A673 (cell line): Measurements from ENCODE around the gene CNIH1. TPM values are rescaled to one million over a fixed set of nuclear protein-coding genes. Genes with fewer than 3 reads are reported as not detected.
"Not testable (repeated sequence)": the region's sequence is repeated elsewhere in the genome, so short reads cannot be mapped to it uniquely, and the experiment has no call there.

Experiments used
- BruUV-seq: library from RNA; stranded (reverse); fragments of 400-500 nt; replicated peaks from 2 replicates; lab custom pipeline; 2021; lab: Mats Ljungman, UMichigan
- CTCF ChIA-PET: fragments of 300-600 bp; sonication (Branson Sonifier 250); formaldehyde crosslinking; loops from one replicate; lab custom pipeline; 2022; ENCODE audit warnings: antibody characterized with exemption; lab: Charles Lee
- POLR2A ChIA-PET: fragments of 300-600 bp; sonication (Branson Sonifier 250); formaldehyde crosslinking; loops from one replicate; lab custom pipeline; 2022; ENCODE audit warnings: antibody characterized with exemption; ENCODE audit not compliant: low non-redundant PET; lab: Charles Lee
- DNase-seq: peaks from one replicate; pipeline ENCODE4 v3.0.0-alpha.2; 2015; ENCODE audit warnings: low spot score
- H3K27ac ChIP-seq: fragments of 200-600 bp; sonication (generic); 2 replicates; pipeline ENCODE4 v1.5.1; 2016; ENCODE audit warnings: mixed run types, low read depth, mild to moderate bottlenecking, mixed read lengths, antibody characterized with exemption, low read length; ENCODE audit not compliant: poor library complexity, severe bottlenecking
- H3K27me3 ChIP-seq: fragments of 200-600 bp; sonication (generic); replicated peaks from 2 replicates; pipeline ENCODE4 v1.6.1; 2017; ENCODE audit warnings: mixed run types, low read depth, mild to moderate bottlenecking, mixed read lengths, antibody characterized with exemption, low read length; ENCODE audit not compliant: insufficient read depth, poor library complexity
- H3K36me3 ChIP-seq: fragments of 200-600 bp; sonication (generic); 2 replicates; pipeline ENCODE4 v1.6.1; 2016; ENCODE audit warnings: mixed run types, mild to moderate bottlenecking, mixed read lengths, antibody characterized with exemption, low read length; ENCODE audit not compliant: insufficient read depth, poor library complexity, severe bottlenecking
- H3K4me1 ChIP-seq: fragments of 200-600 bp; sonication (generic); 2 replicates; pipeline ENCODE4 v1.6.1; 2017; ENCODE audit warnings: mixed run types, mild to moderate bottlenecking, mixed read lengths, antibody characterized with exemption, low read length; ENCODE audit not compliant: insufficient read depth, poor library complexity, severe bottlenecking
- H3K4me3 ChIP-seq: fragments of 200-600 bp; sonication (generic); 2 replicates; pipeline ENCODE4 v1.5.1; 2016; ENCODE audit warnings: low read depth, mixed run types, mild to moderate bottlenecking, mixed read lengths, low read length; ENCODE audit not compliant: poor library complexity, severe bottlenecking
- H3K9me3 ChIP-seq: fragments of 200-600 bp; sonication (generic); 2 replicates; pipeline ENCODE4 v1.6.1; 2016; ENCODE audit warnings: mixed run types, low read depth, mild to moderate bottlenecking, mixed read lengths, antibody characterized with exemption, low read length; ENCODE audit not compliant: poor library complexity, severe bottlenecking
- EZH2 ChIP-seq: fragments of 200-600 bp; sonication (generic); IDR thresholded peaks from 2 replicates; pipeline ENCODE4 v1.6.1; 2017; ENCODE audit warnings: borderline replicate concordance, low read depth, mild to moderate bottlenecking, mixed read lengths, antibody characterized with exemption, low read length; ENCODE audit not compliant: poor library complexity, severe bottlenecking
- intact Hi-C: fragments of 100-400 bp; cut with micrococcal nuclease; formaldehyde crosslinking; loops from one replicate; pipeline ENCODE4 v1.10.0; 2022; ENCODE audit not compliant: unreplicated experiment
- total RNA-seq: library from RNA; stranded (reverse); gene quantifications from 2 replicates; pipeline ENCODE4 v1.2.3, GENCODE V29; 2021
- TF ChIP-seq, protein P1 (sequence below): fragments of 300-800, 200-600 bp; sonication (generic); conservative IDR thresholded peaks from 2 replicates; pipeline ENCODE4 v1.5.1; 2017; ENCODE audit warnings: low read depth, mild to moderate bottlenecking, antibody characterized with exemption, low read length, moderate library complexity, mixed read lengths

Gene CNIH1
- total RNA-seq, 1 experiment from 2014 or later = 170 TPM

DNA sequence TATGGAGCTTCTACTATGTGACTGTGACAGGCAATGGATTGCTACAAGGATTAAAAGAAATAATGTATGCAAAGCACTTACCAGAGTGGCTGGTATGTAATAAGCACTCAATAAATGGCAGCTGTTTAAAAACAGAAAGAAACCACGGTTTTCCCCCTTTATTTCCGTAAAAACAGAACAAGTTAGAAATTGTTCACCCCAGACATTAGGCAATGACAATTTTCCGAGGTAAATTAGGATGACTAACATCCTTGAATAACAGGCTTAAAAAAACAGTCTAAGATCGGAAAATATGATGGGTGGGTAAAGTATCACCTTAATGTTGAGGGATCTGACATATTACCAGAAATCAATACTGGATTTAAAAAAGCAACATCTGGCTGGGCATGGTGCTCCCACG, 20.9 kb upstream of the CNIH1 start:
- H3K36me3 ChIP-seq = no peaks in the 10 kb centered on the region
- ChIA-PET POLR2A (no interaction called here), CTCF (no interaction called here)
- no peaks in the 10 kb centered on the region for H3K27me3 ChIP-seq
- H3K4me1 ChIP-seq = peaks cover 5% of the 10 kb centered on the region
- intact Hi-C loops = no loop called here
- BruUV-seq = no TSS peak
- peaks cover 9% of the 10 kb centered on the region for H3K9me3 ChIP-seq
- no peak overlapping the region for H3K27ac ChIP-seq
- TF ChIP-seq EZH2 = no peak
- TF ChIP-seq, protein P1, sequence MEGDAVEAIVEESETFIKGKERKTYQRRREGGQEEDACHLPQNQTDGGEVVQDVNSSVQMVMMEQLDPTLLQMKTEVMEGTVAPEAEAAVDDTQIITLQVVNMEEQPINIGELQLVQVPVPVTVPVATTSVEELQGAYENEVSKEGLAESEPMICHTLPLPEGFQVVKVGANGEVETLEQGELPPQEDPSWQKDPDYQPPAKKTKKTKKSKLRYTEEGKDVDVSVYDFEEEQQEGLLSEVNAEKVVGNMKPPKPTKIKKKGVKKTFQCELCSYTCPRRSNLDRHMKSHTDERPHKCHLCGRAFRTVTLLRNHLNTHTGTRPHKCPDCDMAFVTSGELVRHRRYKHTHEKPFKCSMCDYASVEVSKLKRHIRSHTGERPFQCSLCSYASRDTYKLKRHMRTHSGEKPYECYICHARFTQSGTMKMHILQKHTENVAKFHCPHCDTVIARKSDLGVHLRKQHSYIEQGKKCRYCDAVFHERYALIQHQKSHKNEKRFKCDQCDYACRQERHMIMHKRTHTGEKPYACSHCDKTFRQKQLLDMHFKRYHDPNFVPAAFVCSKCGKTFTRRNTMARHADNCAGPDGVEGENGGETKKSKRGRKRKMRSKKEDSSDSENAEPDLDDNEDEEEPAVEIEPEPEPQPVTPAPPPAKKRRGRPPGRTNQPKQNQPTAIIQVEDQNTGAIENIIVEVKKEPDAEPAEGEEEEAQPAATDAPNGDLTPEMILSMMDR = no peak
- peak; percentile 22 for DNase-seq
- H3K4me3 ChIP-seq = no peak overlapping the region

DNA sequence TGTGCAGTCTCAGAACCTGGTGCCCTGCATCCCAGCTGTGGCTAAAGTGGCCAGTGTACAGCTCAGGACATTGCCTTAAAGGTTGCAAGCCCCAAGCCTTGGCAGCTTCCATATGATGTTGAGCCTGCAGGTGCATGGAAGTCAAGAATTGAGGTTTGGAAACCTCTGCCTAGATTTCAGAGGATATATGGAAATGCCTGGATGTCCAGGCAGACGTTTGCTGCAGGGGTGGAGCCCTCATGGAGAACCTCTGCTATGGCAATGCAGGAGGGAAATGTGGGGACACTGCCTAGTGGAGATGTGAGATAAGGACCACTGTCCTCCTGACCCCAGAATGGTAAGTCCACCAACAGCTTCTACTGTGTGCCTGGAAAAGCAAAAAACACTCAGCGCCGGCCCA, 17.9 kb upstream of the CNIH1 start:
- DNase-seq = no peak
- POLR2A ChIA-PET = no interaction called here
- TF ChIP-seq, protein P1 = no peak
- TF ChIP-seq EZH2 = no peak
- Histone ChIP-seq H3K36me3 (no peaks in the 10 kb centered on the region), H3K27ac (no peak overlapping the region), H3K4me3 (no peak overlapping the region), H3K27me3 (no peaks in the 10 kb centered on the region), H3K9me3 (peaks cover 7% of the 10 kb centered on the region), H3K4me1 (peaks cover 5% of the 10 kb centered on the region)
- CTCF ChIA-PET = no interaction called here
- no TSS peak for BruUV-seq
- intact Hi-C loops = no loop called here

DNA sequence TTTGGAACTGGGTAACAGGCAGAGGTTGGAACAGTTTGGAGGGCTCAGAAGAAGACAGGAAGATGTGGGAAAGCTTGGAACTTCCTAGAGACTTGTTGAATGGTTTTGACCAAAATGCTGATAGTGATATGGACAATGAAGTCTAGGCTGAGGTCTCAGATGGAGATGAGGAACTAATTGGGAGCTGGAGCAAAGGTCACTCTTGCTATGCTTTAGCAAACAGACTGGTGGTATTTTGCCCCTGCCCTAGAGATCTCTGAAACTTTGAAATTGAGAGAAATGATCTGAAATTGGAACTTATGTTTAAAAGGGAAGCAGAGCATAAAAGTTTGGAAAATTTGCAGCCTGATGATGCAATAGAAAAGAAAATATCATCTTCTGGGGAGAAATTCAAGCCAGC, 17.4 kb upstream of the CNIH1 start:
- BruUV-seq, CTCF ChIA-PET, POLR2A ChIA-PET: not testable (repeated sequence)

DNA sequence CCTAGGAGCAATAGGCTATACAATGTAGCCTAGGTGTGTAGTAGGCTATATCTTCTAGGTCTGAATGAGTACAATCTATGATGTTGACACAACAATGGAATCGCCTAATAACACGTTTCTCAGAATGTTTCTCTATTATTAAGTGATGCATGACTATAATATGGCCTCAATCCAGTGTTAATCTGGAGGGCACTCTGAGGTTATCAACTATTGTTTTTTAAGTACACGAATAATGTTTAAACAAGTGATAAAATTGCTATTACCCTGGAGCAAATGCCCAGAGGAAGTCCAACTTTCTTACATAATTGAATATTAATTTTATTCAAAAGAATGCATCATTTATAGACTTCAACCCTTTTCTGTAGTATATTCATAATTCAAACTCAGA, 16.4 kb upstream of the CNIH1 start:
- no peak for DNase-seq
- ChIA-PET CTCF (no interaction called here), POLR2A (no interaction called here)
- Histone ChIP-seq H3K27me3 (no peaks in the 10 kb centered on the region), H3K9me3 (peaks cover 7% of the 10 kb centered on the region), H3K4me1 (peaks cover 5% of the 10 kb centered on the region), H3K36me3 (no peaks in the 10 kb centered on the region), H3K27ac (no peak overlapping the region), H3K4me3 (no peak overlapping the region)
- intact Hi-C loops = no loop called here
- no peak for TF ChIP-seq EZH2
- TF ChIP-seq, protein P1 = no peak
- BruUV-seq = no TSS peak

More for the DNA sequence above, 17.4 kb upstream of the CNIH1 start:
- H3K4me3 ChIP-seq, intact Hi-C loops, H3K9me3 ChIP-seq, H3K27me3 ChIP-seq, H3K4me1 ChIP-seq, H3K36me3 ChIP-seq, H3K27ac ChIP-seq, DNase-seq: not testable (repeated sequence)

DNA sequence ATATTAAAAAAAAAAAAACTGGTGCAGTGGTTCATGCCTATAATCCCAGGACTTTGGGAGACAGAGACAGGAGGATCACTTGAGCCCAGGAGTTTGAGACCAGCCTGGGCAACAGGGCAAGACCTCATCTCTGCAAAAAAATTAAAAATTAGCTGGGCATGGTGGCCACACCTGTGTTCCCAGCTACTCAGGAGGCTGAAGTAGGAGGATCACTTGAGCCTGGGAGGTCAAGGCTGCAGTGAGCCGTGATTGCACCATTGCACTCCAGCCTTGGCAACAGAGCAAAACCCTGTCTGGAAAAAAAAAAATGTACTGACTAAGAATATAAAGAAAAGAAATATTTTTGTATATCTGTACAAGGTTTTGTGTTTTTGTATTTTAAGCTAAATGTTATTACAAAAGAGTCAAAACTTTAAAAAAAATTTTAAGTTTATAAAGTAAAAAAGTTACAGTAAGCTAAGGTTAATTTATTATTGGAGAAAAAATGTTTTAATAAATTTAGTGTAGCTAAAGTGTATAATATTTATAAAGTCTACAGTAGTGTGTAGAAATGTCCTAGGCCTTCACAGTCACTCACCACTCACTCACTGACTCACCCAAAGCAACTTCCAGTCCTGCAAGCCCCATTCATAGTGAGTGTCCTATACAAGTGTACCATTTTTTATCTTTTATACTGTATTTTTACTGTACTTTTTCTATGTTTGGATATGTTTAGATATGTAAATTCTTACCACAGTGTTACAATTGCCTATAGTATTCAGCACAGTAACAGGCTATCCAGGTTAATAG, 15.8 kb upstream of the CNIH1 start:
- H3K27ac ChIP-seq, CTCF ChIA-PET, intact Hi-C loops, BruUV-seq, POLR2A ChIA-PET, H3K4me1 ChIP-seq, DNase-seq, H3K36me3 ChIP-seq, H3K4me3 ChIP-seq, H3K27me3 ChIP-seq, H3K9me3 ChIP-seq: not testable (repeated sequence)
